Activated naive CD8-positive, alpha-beta T cell treated with anti-CD3 and anti-CD28 coated beads for 36 hours (primary cell): ENCODE results near the gene ZNF235. TPM values are rescaled to one million over a fixed set of nuclear protein-coding genes. Genes with fewer than 3 reads are reported as not detected.
"Not testable (repeated sequence)": the region's sequence is repeated elsewhere in the genome, so short reads cannot be mapped to it uniquely, and the experiment has no call there.

Source experiments
- DNase-seq: peaks from one replicate; pipeline ENCODE4 v3.0.0; 2021
- H3K27ac Mint-ChIP-seq: one replicate; pipeline ENCODE4 v1.8.0; 2022; ENCODE audit warnings: mild to moderate bottlenecking, moderate library complexity, mixed read lengths
- H3K27me3 Mint-ChIP-seq: one replicate; pipeline ENCODE4 v1.8.0; 2022; ENCODE audit warnings: mild to moderate bottlenecking, mixed read lengths
- H3K36me3 Mint-ChIP-seq: one replicate; pipeline ENCODE4 v1.8.0; 2021; ENCODE audit warnings: mild to moderate bottlenecking, mixed read lengths
- H3K4me1 Mint-ChIP-seq: one replicate; pipeline ENCODE4 v1.8.0; 2021; ENCODE audit warnings: mixed read lengths
- H3K4me3 Mint-ChIP-seq: one replicate; pipeline ENCODE4 v1.8.0; 2022; ENCODE audit warnings: mild to moderate bottlenecking, moderate library complexity, mixed read lengths
- H3K9me3 Mint-ChIP-seq: one replicate; pipeline ENCODE4 v1.8.0; 2022; ENCODE audit warnings: mixed read lengths
- total RNA-seq, 2 experiments: library from RNA; stranded (reverse); gene quantifications; one replicate each; pipeline ENCODE4 v1.2.3, GENCODE V29; 2021

The ZNF235 gene
- total RNA-seq, 2 experiments from 2014 or later, result 3.8 to 4.7 TPM

DNA sequence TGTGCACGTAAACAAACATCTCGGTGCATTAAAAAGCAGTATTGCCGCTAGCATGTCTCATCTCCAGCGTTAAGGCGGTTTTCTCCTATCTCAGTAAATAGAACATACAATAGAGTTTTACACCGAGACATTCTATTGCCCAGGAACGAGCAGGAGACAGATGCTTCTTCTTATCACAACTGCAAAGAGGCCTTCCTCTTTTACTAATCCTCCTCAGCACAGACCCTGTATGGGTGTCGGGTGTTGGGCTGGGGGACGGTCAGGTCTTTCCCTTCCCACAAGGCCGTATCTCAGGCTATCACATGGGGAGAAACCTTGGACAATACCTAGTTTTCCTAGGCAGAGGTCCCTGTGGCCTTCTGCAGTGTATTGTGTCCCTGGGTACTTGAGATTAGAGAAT lies 23.9 kb downstream of the ZNF235 start:
- H3K4me3 Mint-ChIP-seq, result no peak overlapping the region
- no peak for DNase-seq
- no peaks in the 10 kb centered on the region for H3K27me3 Mint-ChIP-seq
- H3K36me3 Mint-ChIP-seq, result peaks cover 54% of the 10 kb centered on the region
- H3K27ac Mint-ChIP-seq, result no peak overlapping the region
- no peaks in the 10 kb centered on the region for H3K4me1 Mint-ChIP-seq
- peaks cover 64% of the 10 kb centered on the region for H3K9me3 Mint-ChIP-seq

GRCh38 chr19:44278181-44278690 lies 26.6 kb downstream of the ZNF235 start:
- no peaks in the 10 kb centered on the region for H3K27me3 Mint-ChIP-seq

DNA sequence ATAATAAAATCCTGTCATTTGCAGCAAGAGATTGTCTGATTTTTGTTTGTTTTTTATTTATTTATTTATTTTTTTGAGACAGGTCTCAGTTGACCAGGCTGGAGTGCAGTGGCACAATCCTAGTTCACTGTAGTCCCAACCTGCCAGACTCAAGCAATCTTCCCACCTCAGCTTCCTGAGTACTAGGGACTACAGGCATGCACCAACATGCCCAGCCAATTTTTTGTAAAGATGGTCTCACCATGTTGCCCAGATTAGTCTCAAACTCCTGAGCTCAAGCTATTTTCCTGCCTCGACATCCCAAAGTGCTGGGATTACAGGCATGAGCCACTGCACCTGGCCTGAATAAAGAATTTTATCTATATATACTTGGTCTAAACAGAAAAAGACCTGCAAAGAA lies 27.5 kb downstream of the ZNF235 start:
- Mint-ChIP-seq H3K36me3 (peaks cover 65% of the 10 kb centered on the region), H3K27ac (no peak overlapping the region), H3K27me3 (no peaks in the 10 kb centered on the region), H3K4me3 (no peak overlapping the region), H3K4me1 (no peaks in the 10 kb centered on the region), H3K9me3 (peaks cover 67% of the 10 kb centered on the region)
- no peak for DNase-seq

More at GRCh38 chr19:44278181-44278690, 26.6 kb downstream of the ZNF235 start:
- H3K27ac Mint-ChIP-seq, result no peak overlapping the region
- peaks cover 62% of the 10 kb centered on the region for H3K36me3 Mint-ChIP-seq
- H3K4me3 Mint-ChIP-seq, result no peak overlapping the region
- H3K9me3 Mint-ChIP-seq, result peaks cover 68% of the 10 kb centered on the region
- DNase-seq, result no peak
- H3K4me1 Mint-ChIP-seq, result no peaks in the 10 kb centered on the region

- Mint-ChIP-seq H3K9me3 (peaks cover 57% of the 10 kb centered on the region), H3K4me1 (peaks cover 2% of the 10 kb centered on the region), H3K36me3 (peaks cover 32% of the 10 kb centered on the region), H3K27me3 (no peaks in the 10 kb centered on the region), H3K27ac (no peak overlapping the region), H3K4me3 (peak overlapping the region; percentile 73)
- no peak for DNase-seq
These were observed 44.0 kb downstream of the ZNF235 start for GRCh38 chr19:44260695-44261446.

DNA sequence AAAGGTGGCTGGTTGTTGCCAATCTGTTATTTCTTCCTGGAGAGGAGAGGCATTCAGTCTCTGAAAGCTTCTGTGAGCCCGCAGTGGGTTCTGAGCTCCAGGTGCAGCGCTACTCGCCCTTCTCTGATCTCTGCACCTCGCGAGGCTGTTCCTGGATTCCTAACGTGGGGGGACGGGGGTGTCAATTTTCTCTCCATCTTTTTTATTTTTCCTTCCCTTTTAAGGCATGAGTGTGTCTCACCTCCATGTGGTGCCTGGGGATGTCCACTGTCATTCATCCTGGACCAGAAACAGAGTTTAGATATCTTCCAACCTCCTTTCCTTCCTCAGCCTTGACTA lies 44.5 kb downstream of the ZNF235 start:
- Mint-ChIP-seq H3K27me3 (no peaks in the 10 kb centered on the region), H3K36me3 (peaks cover 28% of the 10 kb centered on the region), H3K9me3 (peaks cover 59% of the 10 kb centered on the region), H3K27ac (peak overlapping the region; percentile 23), H3K4me3 (peak overlapping the region; percentile 73), H3K4me1 (peaks cover 2% of the 10 kb centered on the region)
- no peak for DNase-seq

DNA sequence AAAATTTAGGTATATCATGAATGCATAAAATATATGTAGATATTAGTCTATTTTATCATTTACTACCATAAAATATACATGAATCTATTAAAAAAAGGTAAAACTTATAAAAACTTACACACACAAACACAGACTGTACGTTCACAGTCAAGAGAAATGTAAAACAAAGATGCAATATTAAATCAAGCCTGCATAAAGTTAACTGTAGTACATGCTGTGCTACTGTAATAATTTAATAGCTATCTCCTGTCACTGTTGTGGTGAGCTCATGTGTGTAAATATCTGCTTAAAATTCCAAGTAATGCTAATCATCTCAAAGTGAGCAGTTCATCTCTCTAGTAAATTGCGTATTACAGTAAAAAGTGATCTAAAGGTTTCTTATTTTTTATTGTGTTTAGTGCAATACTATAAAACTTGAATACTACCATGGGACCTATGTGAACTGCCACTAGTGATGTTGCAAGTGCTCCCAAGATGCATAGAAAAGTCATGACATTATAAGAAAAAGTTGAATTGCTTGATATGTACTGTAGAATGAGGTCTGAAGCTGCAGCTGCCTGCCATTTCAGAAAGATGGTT lies 45.9 kb downstream of the ZNF235 start:
- H3K4me1 Mint-ChIP-seq, result peaks cover 2% of the 10 kb centered on the region
- peaks cover 66% of the 10 kb centered on the region for H3K9me3 Mint-ChIP-seq
- DNase-seq, result no peak
- no peaks in the 10 kb centered on the region for H3K27me3 Mint-ChIP-seq
- no peak overlapping the region for H3K27ac Mint-ChIP-seq
- no peak overlapping the region for H3K4me3 Mint-ChIP-seq
- peaks cover 36% of the 10 kb centered on the region for H3K36me3 Mint-ChIP-seq

DNA sequence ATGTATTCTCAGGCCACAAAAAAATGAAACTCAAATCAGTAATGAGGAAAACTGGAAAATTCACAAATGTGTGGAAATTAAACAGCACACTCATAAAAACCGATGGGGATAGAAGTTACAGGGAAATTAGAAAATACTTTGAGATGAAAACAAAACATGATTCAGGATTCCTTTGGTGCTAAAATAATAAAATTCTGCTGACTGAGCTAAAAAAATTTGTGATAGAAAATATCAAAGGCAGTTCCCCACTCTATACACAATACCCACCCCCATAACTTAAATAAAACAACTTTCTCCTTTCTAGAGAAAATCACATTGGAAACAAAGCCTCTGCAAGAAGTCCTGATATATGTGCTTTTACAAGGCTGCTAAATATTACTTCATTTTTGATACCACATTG lies 46.7 kb downstream of the ZNF235 start:
- H3K4me1 Mint-ChIP-seq, result peaks cover 2% of the 10 kb centered on the region
- H3K9me3 Mint-ChIP-seq, result peaks cover 69% of the 10 kb centered on the region
- no peaks in the 10 kb centered on the region for H3K27me3 Mint-ChIP-seq
- no peak overlapping the region for H3K27ac Mint-ChIP-seq
- DNase-seq, result no peak
- no peak overlapping the region for H3K4me3 Mint-ChIP-seq
- peaks cover 40% of the 10 kb centered on the region for H3K36me3 Mint-ChIP-seq

DNA sequence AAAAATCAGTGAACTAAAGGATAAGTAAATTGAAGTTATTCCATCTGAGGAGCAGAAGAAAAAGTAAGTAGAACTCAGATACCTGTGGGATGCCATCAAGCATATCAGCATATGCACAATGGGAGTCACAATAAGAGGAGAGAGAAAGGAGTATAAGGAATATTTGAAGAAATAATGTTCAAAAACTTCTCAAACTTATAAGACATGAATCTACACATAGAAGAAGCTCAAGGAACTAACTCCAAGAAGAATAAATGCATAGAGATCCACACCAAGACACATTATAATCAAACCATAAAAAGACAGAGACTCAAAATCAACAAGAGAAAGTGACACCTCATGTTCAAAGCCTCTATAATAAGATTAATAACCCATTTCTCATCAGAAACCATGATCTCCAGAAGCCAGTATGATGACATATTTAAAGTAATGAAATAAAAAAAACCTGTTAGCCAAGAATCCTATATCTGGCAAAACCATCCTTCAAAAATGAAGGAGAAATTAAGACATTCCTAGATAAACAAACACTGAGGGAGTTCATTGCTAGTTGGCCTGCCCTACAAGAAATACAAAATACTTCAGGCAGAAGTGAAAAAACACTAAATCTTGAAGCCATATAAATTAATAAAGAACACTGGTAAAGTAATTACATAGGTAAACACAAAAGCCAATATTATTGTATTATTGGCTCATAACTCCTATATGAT lies 49.0 kb downstream of the ZNF235 start:
- peaks cover 2% of the 10 kb centered on the region for H3K4me1 Mint-ChIP-seq
- peaks cover 79% of the 10 kb centered on the region for H3K9me3 Mint-ChIP-seq
- H3K27ac Mint-ChIP-seq, result no peak overlapping the region
- H3K4me3 Mint-ChIP-seq, result no peak overlapping the region
- H3K27me3 Mint-ChIP-seq, result no peaks in the 10 kb centered on the region
- peaks cover 55% of the 10 kb centered on the region for H3K36me3 Mint-ChIP-seq
- DNase-seq, result no peak

DNA sequence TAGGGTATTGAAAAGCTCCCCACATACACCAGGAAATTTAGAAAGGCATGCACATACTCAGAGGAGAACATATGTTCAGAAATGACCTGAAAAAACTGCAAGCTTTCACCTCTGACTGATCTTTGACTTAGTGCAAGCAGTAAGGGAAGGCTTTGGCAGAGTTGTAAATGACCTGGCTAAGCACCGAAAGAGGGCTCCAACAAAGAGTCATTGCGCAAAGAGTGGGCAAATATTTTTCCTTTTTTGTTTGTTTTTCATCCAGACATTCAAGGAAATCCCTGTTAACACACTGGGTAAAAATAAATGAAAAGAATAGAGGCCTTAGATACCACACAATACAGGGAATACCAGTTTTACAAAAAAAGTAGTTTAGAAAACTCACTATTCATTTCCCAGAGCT lies 50.3 kb downstream of the ZNF235 start:
- H3K27me3 Mint-ChIP-seq, result no peaks in the 10 kb centered on the region
- H3K36me3 Mint-ChIP-seq, result peaks cover 65% of the 10 kb centered on the region
- H3K4me3 Mint-ChIP-seq, result no peak overlapping the region
- no peak for DNase-seq
- H3K9me3 Mint-ChIP-seq, result peaks cover 84% of the 10 kb centered on the region
- H3K4me1 Mint-ChIP-seq, result no peaks in the 10 kb centered on the region
- H3K27ac Mint-ChIP-seq, result no peak overlapping the region

DNA sequence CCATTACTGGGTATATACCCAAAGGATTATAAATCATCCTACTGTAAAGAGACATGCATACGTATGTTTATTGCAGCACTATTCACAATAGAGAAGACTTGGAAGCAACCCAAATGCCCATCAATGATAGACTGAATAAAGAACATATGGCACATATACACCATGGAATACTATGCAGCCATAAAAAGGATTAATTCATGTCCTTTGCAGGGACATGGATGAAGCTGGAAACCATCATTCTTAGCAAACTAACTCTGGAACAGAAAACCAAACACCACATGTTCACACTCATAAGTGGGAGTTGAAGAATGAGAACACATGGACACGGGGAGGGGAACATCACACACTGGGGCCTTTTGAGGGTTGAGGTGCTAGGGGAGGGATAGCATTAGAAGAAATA lies 51.4 kb downstream of the ZNF235 start:
- H3K36me3 Mint-ChIP-seq, result peaks cover 75% of the 10 kb centered on the region
- H3K4me1 Mint-ChIP-seq, H3K27me3 Mint-ChIP-seq, H3K4me3 Mint-ChIP-seq, H3K27ac Mint-ChIP-seq, DNase-seq: not testable (repeated sequence)
- H3K9me3 Mint-ChIP-seq, result peaks cover 88% of the 10 kb centered on the region

DNA sequence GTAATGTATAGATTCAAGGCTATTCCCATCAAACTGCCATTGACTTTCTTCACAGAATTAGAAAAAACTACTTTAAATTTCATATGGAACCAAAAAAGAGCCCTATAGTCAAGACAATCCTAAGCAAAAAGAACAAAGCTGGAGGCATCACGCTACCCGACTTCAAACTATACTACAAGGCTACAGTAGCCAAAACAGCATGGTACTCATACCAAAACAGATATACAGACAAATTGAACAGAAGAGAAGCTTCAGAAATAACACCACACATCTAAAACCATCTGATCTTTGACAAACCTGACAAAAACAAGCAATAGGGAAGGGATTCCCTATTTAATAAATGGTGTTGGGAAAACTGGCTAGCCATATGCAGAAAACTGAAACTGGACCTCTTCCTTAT lies 52.5 kb downstream of the ZNF235 start:
- H3K36me3 Mint-ChIP-seq, result peaks cover 78% of the 10 kb centered on the region

GRCh38 chr19:44236384-44236783 lies 68.4 kb downstream of the ZNF235 start:
- H3K4me3 Mint-ChIP-seq, result no peak overlapping the region
- H3K4me1 Mint-ChIP-seq, result no peaks in the 10 kb centered on the region
- no peaks in the 10 kb centered on the region for H3K27me3 Mint-ChIP-seq
- H3K9me3 Mint-ChIP-seq, result peaks cover 62% of the 10 kb centered on the region
- no peak overlapping the region for H3K27ac Mint-ChIP-seq
- H3K36me3 Mint-ChIP-seq, result peaks cover 71% of the 10 kb centered on the region
- no peak for DNase-seq

More for the DNA sequence above, 52.5 kb downstream of the ZNF235 start:
- H3K27me3 Mint-ChIP-seq, H3K27ac Mint-ChIP-seq, DNase-seq, H3K4me1 Mint-ChIP-seq, H3K4me3 Mint-ChIP-seq: not testable (repeated sequence)
- peaks cover 83% of the 10 kb centered on the region for H3K9me3 Mint-ChIP-seq

Other genes starting within 250 kb of the ZNF235 start
- 1 to 10 TPM; 1.6 to 1.7 TPM for gene ZNF284, start 232.9 kb downstream of the ZNF235 start, total RNA-seq
- gene ZNF224, start 210.7 kb downstream of the ZNF235 start, total RNA-seq, result 10 to 100 TPM; 13.4 to 14.6 TPM
- 1 to 10 TPM; 3.8 to 4.0 TPM for gene ZNF225, start 191.6 kb downstream of the ZNF235 start, total RNA-seq
- 1 to 10 TPM; 6.9 to 7.0 TPM for gene ZNF234, start 163.5 kb downstream of the ZNF235 start, total RNA-seq
- gene ZNF226, start 139.9 kb downstream of the ZNF235 start, total RNA-seq, result 1 to 10 TPM; 6.5 to 7.4 TPM
- 10 to 100 TPM; 24.2 to 24.5 TPM for gene ZNF227, start 92.5 kb downstream of the ZNF235 start, total RNA-seq
- gene ZNF233, start 45.1 kb downstream of the ZNF235 start, total RNA-seq, result under 1 TPM; 0.16 to 0.32 TPM
- under 1 TPM; 0.44 to 0.62 TPM for gene ZNF112, start 51.7 kb upstream of the ZNF235 start, total RNA-seq
- 1 to 10 TPM; 1.8 to 2.4 TPM for gene ZNF285, start 96.6 kb upstream of the ZNF235 start, total RNA-seq
- gene ZNF229, start 143.4 kb upstream of the ZNF235 start, total RNA-seq, result 1 to 10 TPM; 3.0 to 4.5 TPM
- gene ZNF180, start 195.5 kb upstream of the ZNF235 start, total RNA-seq, result 10 to 100 TPM in 1 of 2 experiments, 1 to 10 TPM in 1; 9.9 to 10.2 TPM
- gene CEACAM20, start 224.7 kb upstream of the ZNF235 start, total RNA-seq, result not detected